ENCODE measurements around the gene PTX3.

The PTX3 gene
- 0 reads per million in 4 experiments for total RNA-seq

GRCh38 chr3:157436583-157437291 is at the start of gene PTX3:
Gene PTX3 (plus strand): TSS chr3:157436850. CDS start chr3:157436934, 84 bp downstream.
- DNase-seq, result no peak

DNA sequence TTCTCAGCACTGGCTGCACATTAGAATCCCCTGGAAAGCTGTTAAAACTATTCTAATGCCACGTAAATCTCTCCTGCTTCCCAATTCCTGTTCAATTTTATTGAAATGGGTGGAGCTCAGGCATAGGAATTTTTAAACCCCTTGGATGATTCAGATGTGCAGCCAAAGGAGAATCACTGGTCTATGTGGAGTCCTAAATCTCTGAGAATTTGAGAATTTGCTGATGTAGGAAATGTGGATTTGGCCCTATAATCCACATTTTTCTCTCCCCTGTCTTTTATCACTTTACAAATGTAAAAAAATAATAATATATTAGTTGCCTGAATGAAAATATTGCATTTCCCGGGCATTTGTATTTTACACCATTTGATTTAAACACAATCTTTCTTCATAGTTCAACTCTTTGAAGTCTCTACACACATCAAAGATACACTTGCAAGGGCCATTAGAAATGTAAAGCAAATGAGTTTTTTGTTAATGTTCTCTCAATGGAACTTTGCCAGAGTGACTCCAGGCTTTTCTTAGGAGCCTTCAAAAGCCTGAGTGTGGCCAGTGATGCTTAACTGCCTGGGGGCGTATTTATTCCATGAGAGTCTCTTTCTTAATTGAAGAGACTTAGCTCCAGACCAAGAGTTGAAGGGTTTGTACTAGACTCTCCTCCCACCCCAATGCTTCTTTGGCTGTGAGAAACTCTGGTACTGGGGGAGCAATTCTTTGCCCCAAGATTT is 48.8 kb upstream of the PTX3 start:
- no peak for DNase-seq

DNA sequence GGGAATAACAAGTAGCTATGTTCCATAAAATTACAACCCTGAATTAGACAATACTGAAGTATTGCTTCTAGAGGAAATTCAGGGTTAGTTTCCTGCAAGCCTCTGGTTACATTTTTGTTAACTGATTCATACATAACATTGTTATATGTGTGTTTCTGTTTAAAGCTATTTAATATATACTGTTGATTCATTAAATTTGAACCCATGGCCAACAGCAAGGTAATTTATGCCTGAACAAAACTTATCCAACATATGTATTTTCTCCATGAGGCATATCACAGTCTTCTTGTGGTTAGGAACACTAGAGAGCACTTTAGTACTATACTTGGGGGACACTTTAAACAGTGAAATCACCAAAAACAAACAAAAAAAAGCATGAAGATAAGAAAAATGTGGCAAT is 47.7 kb upstream of the PTX3 start:
- DNase-seq, result no peak

GRCh38 chr3:157390713-157391515 is 45.7 kb upstream of the PTX3 start:
- no peak for DNase-seq

GRCh38 chr3:157392104-157392503 is 44.5 kb upstream of the PTX3 start:
- no peak for DNase-seq

DNA sequence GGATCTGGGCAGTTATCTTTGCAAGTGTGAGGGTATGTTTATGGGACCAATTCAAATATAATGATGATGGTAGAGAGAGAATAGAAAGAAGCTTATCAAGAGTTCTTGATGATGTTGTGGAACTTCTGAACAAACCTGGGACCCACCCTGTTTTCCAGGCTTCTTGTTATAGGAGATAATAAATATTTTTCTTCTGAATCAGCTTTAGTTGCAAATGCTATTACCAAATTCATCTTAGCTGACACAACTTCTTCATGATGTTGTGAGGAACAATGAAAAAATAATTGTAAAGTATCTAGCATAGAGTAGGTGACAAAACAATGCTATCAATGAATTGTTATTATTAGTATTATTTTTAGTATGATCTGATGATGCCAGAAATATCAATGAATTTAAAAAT is 43.5 kb upstream of the PTX3 start:
- no peak for DNase-seq

GRCh38 chr3:157394411-157394810 is 42.2 kb upstream of the PTX3 start:
- no peak for DNase-seq

GRCh38 chr3:157398598-157398997 is 38.1 kb upstream of the PTX3 start:
- no peak for DNase-seq

DNA sequence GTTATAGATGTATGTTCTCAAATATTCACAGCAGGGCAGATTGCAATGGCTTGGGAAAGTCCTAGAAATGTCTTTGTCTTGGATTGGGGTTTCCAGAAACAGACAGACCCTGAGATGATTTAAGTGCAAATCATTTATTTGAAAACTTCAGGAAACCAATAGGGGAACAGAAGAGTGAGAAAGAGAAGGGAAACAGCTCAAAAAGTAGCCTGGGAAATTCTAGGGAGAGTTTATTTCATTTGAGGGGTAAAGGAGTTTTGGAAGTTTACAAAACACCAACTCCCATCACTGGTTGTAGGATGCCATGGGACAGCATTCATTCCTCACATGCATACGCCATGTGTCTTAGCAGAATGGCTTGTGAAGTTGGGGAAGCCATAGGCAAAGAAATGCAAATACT is 32.3 kb upstream of the PTX3 start:
- no peak for DNase-seq

DNA sequence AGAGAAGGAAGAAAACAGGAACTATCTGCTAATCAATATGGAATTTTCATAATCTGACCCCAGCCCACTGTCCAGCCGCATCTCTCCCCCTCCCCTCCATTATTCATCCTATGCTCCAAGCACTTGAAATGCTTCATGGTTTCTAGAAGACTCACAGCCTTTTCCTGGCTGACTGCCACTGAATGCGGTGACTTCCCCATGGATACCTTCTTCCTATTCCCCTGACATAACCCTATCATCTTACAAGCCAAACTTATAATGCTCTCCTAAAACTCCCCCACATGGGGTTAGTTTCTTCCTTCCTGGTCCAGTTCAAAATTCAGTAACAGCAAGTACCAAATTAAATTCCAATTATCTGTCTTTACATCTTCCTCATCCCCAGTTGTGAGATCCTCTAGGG is 31.2 kb upstream of the PTX3 start:
- DNase-seq, result no peak

DNA sequence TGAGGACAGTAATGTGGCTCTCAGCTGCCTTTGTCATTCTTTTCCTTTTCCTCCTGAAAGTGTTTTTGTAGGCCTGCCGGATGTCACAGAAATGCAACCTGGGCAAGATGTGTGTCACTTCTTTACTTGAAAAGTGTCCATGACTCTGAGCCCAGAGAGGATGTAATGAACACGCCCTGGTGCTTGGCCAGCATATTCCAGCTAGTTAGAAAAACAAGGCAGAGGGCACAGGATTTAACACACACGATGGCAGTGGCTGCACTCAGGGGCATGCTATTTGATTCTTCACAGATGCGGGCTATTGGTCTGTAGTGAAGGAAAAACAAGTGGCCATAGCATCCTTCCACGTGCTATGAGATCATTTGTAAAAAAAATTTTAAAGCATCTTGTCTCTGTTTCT is 30.3 kb upstream of the PTX3 start:
- no peak for DNase-seq

GRCh38 chr3:157407769-157408168 is 28.9 kb upstream of the PTX3 start:
- DNase-seq, result no peak

DNA sequence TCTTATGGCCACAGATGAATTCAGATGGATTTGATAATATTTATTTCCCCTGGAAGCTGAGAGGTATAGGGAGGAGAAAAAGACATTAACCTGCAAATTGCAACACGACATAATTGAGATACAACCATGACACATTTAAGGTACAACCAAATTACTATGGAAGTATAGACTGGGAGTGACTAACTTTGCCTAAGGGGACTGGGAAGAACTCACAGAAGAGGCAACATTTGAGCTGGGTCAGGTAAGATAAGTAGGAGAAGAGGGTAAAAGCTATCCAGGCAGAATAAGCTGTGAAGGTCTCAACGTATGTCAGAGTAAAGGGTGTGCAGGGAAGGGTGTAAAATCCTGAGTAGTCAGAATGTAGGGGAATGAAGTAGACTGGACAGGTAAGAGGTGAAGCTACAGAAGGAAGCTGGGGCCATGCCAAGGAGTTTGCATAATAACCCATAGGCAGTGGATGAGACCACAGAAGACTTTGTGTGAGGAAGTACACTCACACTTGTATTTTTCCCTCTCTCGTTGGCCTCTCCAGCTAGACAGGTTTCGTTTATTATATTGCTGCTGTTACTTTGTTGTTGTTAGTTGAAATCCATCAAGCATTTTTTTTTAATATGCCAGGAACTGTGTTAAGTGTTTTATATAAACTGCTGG is 28.0 kb upstream of the PTX3 start:
- DNase-seq, result no peak

DNA sequence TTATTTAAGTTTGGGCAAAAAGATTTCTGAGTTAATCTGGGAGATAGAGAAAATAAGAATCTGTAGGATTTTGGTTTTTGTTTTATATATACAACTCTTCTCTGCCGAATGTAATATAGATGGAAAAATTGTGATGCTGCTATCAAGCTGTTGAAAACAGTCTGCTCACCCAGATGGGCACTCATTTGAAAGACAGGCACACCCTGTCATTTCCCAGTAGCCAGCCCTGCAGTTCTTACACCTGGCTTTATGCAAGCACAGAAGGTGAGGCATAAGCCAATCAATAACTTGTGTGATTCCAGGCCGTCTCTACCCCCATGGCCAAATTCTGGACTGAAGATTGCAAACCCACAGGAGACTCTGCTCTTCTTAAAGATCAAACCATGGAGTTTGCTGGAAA is 27.1 kb upstream of the PTX3 start:
- no peak for DNase-seq

DNA sequence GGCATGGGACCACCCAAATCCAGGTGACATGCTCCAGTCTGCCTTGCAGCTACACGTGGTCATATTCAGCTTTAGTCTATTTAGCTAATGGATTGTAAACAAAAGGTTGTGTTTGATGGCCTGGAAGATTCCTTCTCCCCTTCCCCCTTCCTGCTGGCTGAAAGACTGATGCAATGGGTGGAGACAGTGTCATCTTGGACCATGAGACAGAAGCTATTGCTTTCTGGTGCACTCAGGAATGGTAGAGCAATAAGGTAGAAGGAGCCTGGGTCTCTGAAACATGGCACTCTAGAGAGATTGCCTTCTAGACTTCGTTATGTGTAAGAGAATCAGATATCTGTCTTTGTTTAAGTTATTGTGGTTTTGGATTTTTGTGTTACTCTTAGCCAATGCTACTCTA is 25.7 kb upstream of the PTX3 start:
- DNase-seq, result no peak

DNA sequence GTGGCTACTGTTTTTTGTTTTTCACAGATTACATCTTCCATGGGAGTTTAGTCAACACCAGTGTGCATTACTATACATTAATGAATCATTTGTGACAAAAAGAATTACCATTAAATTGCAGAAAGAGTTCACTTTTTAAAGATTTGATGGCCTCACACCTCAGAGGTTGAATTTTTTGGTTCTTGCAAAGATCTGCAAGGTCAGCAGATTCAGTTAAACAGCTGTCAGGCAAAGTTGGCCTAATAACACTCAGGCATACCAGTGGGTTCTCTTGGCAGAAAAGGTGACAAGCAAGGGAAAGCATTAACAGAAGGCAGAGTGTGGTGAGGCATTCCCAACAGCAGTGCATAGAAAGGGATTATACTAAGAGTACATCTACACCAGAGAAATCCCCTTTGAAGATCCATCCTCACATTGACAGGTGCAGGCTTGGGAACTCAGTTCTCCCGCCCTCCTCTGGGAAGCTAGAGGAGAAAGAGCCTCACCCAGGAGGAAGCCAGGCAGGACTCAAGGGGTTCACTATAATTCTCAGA is 24.3 kb upstream of the PTX3 start:
- DNase-seq, result no peak

DNA sequence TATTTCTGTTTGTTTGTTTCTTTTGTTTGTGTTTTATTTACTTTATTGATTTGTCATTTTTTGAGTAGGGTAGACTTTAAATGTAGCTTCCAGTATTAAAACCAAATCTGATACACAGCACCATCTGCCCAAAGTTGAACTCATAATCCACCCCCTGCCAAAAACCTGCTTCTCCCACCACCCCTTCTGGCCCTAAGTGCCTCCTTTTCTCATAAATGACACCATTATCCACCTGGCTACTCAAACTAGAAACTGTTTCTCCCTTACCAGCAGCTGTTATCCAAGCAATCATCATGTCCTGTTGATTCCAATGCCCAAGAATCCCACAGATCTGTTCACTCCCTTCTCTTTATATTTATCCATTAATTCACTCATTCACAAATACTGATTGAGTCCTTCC is 21.8 kb upstream of the PTX3 start:
- DNase-seq, result no peak

GRCh38 chr3:157416347-157417087 is 20.1 kb upstream of the PTX3 start:
- no peak for DNase-seq

DNA sequence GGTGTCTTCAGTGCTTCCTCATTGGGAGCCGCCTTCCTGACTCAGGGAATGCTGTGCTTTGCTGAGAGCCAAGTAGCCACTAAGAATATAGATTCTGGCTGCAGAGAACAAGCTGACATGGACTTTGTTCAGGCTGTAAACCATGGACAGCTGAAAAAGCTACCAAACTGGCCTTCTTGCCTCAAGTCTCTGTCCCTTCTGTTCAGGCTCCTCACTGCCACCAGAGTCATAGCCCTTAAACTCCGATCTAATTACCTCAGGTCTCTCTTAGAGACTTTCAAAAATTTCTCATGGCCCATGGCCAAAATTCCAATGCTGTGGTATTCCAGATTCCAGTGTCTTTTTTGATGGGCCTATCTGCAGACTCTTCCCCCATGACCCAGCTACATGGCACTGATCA is 19.4 kb upstream of the PTX3 start:
- DNase-seq, result no peak

- no peak for DNase-seq
These were observed 18.5 kb upstream of the PTX3 start for GRCh38 chr3:157418104-157418503.

GRCh38 chr3:157420606-157421130 is 16.0 kb upstream of the PTX3 start:
- DNase-seq, result no peak

GRCh38 chr3:157423337-157423736 is 13.3 kb upstream of the PTX3 start:
- DNase-seq, result no peak

Measured in effector CD8-positive, alpha-beta T cell (primary cell).